ENCODE data around the gene CPLX3.

DNA sequence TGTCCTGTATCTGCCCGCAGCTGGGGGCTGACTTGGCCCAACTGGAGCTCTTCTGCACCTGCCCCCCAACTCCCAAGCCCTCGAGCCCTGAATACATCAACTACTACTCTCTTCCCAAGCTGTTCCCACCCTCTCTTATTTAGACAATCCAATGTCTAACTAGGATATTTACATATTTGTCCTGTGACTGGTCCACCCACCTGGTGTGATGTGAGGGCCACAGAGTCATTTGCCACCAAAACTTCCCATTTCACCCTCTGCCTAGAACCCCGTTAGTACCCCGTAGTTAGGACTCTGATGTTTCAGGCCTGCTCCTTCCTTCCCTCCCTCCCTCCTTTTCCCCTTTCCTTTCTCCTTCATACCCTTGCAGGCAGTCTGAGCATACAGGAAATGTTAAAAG, 6.4 kb downstream of the CPLX3 start:
- TF ChIP-seq, protein P1, sequence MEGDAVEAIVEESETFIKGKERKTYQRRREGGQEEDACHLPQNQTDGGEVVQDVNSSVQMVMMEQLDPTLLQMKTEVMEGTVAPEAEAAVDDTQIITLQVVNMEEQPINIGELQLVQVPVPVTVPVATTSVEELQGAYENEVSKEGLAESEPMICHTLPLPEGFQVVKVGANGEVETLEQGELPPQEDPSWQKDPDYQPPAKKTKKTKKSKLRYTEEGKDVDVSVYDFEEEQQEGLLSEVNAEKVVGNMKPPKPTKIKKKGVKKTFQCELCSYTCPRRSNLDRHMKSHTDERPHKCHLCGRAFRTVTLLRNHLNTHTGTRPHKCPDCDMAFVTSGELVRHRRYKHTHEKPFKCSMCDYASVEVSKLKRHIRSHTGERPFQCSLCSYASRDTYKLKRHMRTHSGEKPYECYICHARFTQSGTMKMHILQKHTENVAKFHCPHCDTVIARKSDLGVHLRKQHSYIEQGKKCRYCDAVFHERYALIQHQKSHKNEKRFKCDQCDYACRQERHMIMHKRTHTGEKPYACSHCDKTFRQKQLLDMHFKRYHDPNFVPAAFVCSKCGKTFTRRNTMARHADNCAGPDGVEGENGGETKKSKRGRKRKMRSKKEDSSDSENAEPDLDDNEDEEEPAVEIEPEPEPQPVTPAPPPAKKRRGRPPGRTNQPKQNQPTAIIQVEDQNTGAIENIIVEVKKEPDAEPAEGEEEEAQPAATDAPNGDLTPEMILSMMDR (conservative IDR thresholded peaks at IDR 0.05 in 1 of 2, IDR thresholded peaks at IDR 0.05 in 1 of 2; ENCODE audit: extremely low read depth in 1 of 2, insufficient read depth in 1 of 2, low read depth in 1 of 2, low read length in 2 of 2), result no peak
- TF ChIP-seq EZH2 (IDR thresholded peaks at IDR 0.05; ENCODE audit: borderline replicate concordance, low read length), result no peak
